Heart left ventricle (tissue), 16 donors: ENCODE results near the gene CELA3B. TPM values are rescaled to one million over a fixed set of nuclear protein-coding genes. Genes with fewer than 3 reads are reported as not detected.

Experiments used
- ATAC-seq, 4 donors: fragments of 200-7000 bp; cut with Tn5 transposase; one replicate each; pipeline ENCODE4 v1.9.1; 2020 to 2022; ENCODE audit warnings: moderate library complexity in 4 of 4, mild to moderate bottlenecking in 3 of 4, moderate number of reproducible peaks in 1 of 4
- DNase-seq, 5 donors: peaks; one replicate each; pipeline ENCODE4 v3.0.0-alpha.2; 2020
- H3K27ac ChIP-seq, 12 donors: fragments of 200-600 bp; sonication (generic) in 4 of 12; one replicate each; pipeline versions ENCODE4 v1.5.0 to v1.8.0; 2016 to 2022; ENCODE audit warnings: mild to moderate bottlenecking in 2 of 12
- H3K27me3 ChIP-seq, 9 donors: fragments of 200-600 bp; sonication (generic) in 2 of 9; one replicate each; pipeline versions ENCODE4 v1.5.1 to v1.8.0; 2016 to 2022; ENCODE audit warnings: mild to moderate bottlenecking in 3 of 9
- H3K36me3 ChIP-seq, 9 donors: fragments of 200-600 bp; sonication (generic) in 2 of 9; one replicate each; pipeline versions ENCODE4 v1.5.0 to v1.8.0; 2018 to 2022; ENCODE audit warnings: mild to moderate bottlenecking in 2 of 9
- H3K4me1 ChIP-seq, 12 donors: fragments of 200-600 bp; sonication (generic) in 4 of 12; one replicate each; pipeline versions ENCODE4 v1.5.0 to v1.8.0; 2016 to 2022; ENCODE audit warnings: mild to moderate bottlenecking in 3 of 12
- H3K4me3 ChIP-seq, 12 donors: fragments of 200-600 bp; sonication (generic) in 4 of 12; one replicate each; pipeline versions ENCODE4 v1.5.0 to v1.8.0; 2017 to 2022; ENCODE audit warnings: mild to moderate bottlenecking in 9 of 12, moderate library complexity in 4 of 12
- H3K9me3 ChIP-seq, 12 donors: fragments of 200-600 bp; sonication (generic) in 4 of 12; one replicate each; pipeline versions ENCODE4 v1.5.0 to v1.8.0; 2016 to 2022; ENCODE audit warnings: mild to moderate bottlenecking in 1 of 12
- POLR2A ChIP-seq, 2 donors: fragments of 450-650 bp; IDR thresholded peaks; one replicate each; pipeline ENCODE4 v1.6.1; 2017; ENCODE audit warnings: antibody characterized with exemption in 2 of 2, mild to moderate bottlenecking in 2 of 2, moderate library complexity in 2 of 2
- WGBS, 4 donors: extraction: QIAGEN DNeasy Blood & Tissue Kit in 2 of 4; methylation state at CpG; one replicate each; pipeline versions ENCODE4 v1.1.5 to v1.1.7; 2013 to 2018; 5-methylcytosine and 5-hydroxymethylcytosine counted together
- intact Hi-C, 10 donors: fragments of 100-400 bp; cut with DNase I; formaldehyde crosslinking; loops; one replicate each; pipeline versions ENCODE4 v1.11.1 to v1.14.2; 2022
- polyA plus RNA-seq, 2 donors: library from polyadenylated mRNA; stranded (reverse); fragments of 200-250 nt; gene quantifications; one replicate each; pipeline ENCODE4 v1.2.3, GENCODE V29; 2013
- total RNA-seq, 9 donors: library from RNA; depleted of rRNA in 2 of 9; stranded (reverse); fragments of >200 nt in 2 of 9; fragmentation: NEBNext Ultra II Directional in 3 of 9; extraction: Animal tissue kit (Norgen Biotek cat#: 25700) in 3 of 9; gene quantifications; one replicate each; pipeline versions ENCODE4 v1.1.0 to v1.2.4, GENCODE V29; 2016 to 2023
- TF ChIP-seq, protein P1 (sequence below), 12 donors: fragments of 200-600 bp; sonication (generic) in 4 of 12; IDR thresholded peaks; one replicate each; pipeline versions ENCODE4 v1.5.0 to v1.8.0; 2018 to 2022; ENCODE audit warnings: antibody characterized with exemption in 12 of 12, mild to moderate bottlenecking in 5 of 12
- donor health status: ischemic (EF 13 %, LVEDD 7.1; RV severe dilation, severe dysfunction).
- donor health status: healthy with polysubstance abuse.
- donor health status: DM: no; HTN: yes; CAD: no.
- donor health status: DM: no; HTN: no; CAD: no.
- donor health status: ischemic (EF 25% LVEDD 6.9; RV normal size, moderate dysfunction).
- donor health status: ischemic (EF 25% LVEDD 5.7; RV mildly dilated, moderate dysfunction).
- donor health status: healthy.
- donor health status: DM: yes; HTN: yes; CAD: no.
- donor health status: ischemic (EF 35%, LVEDD 5.7; RV mildly dilated, moderate dysfunction).
- donor health status: nonischemic (EF 11% LVEDD 7.7; RV severe dilation, severe dysfunction).
- donor health status: DM: yes; HTN: yes; CAD: no.
- donor health status: PGD.
- donor health status: ischemic (EF 29% LVEDD 5.4; RV normal size, mild dysfunction).
- donor health status: nonischemic (EF 23%, LVEDD 6.1; RV moderate dilation, normal function).

The CELA3B gene
- total and polyA plus RNA-seq, 11 donors = 0.24 to 2.6 (median 1.5) TPM; not detected in 5

DNA sequence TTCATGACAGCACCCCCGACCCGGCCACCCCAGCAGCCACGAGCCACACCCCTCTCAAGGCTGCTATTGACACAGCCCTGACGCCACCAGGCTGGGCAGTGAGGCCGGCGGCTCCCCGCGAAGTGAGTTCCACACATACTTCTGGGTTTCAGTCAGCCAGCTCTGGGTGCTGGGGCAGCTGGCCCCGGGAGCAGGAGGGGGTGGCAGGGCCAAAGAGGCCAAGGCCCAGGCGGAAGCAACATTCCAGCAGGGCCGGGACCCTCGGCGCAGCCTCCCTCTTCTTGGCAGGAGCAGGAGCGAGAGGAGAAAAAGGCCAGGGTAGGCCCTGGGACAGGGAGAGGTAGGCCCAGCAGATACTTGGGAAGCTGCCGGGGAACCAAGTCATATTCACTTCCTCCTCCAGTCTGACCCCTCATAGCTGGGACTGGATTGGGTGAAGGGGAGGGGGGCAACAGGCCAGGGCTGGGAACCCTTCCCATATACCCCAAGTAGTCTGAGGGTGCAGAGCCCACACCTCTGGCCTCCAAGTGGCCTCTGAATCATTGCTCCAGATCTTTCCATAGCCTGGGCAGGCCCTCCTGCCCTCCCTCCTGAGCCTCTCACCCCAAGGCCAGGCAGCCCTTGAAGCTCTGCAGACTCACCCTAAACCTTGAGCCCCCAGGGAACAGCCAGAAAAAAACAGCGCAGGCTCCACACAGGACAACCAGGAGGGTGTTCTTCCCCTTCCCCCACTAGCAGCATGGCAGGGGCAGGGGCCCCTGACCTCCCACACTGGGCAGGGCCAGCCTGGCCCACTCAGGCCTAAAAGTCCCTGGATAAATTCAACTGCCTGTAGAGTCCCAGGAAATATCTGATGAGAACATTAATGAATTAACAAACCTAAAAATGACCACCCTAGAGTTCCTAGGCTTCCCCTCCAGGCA lies 45.4 kb upstream of the CELA3B start:
- intact Hi-C loops = loop anchor here in 2 of 10 donors (2.0 kb wide), 2 partner anchors 19 to 21 kb away; no protein-coding TSS in a partner anchor
- ATAC-seq (peak; percentile 29 to 60 (median 57)), DNase-seq (peak; percentile 71 to 89 (median 83))
- no peaks in the 10 kb centered on the region for H3K9me3 ChIP-seq
- peak in 1 of 2 donors; percentile 44 for TF ChIP-seq POLR2A (IDR thresholded peaks at IDR 0.05)
- TF ChIP-seq, protein P1, sequence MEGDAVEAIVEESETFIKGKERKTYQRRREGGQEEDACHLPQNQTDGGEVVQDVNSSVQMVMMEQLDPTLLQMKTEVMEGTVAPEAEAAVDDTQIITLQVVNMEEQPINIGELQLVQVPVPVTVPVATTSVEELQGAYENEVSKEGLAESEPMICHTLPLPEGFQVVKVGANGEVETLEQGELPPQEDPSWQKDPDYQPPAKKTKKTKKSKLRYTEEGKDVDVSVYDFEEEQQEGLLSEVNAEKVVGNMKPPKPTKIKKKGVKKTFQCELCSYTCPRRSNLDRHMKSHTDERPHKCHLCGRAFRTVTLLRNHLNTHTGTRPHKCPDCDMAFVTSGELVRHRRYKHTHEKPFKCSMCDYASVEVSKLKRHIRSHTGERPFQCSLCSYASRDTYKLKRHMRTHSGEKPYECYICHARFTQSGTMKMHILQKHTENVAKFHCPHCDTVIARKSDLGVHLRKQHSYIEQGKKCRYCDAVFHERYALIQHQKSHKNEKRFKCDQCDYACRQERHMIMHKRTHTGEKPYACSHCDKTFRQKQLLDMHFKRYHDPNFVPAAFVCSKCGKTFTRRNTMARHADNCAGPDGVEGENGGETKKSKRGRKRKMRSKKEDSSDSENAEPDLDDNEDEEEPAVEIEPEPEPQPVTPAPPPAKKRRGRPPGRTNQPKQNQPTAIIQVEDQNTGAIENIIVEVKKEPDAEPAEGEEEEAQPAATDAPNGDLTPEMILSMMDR (IDR thresholded peaks at IDR 0.05) = no peak
- H3K27ac ChIP-seq = peak overlapping the region; percentile 87 to 98 (median 92)
- H3K4me3 ChIP-seq = peak overlapping the region in 9 of 12 donors; percentile 4 to 93 (median 88)
- no peaks in the 10 kb centered on the region for H3K27me3 ChIP-seq
- H3K4me1 ChIP-seq = peaks cover 27 to 100% (median 75%) of the 10 kb centered on the region in 12 donors
- H3K36me3 ChIP-seq = peaks cover 0 to 20% (median 0%) of the 10 kb centered on the region in 9 donors
- 9 to 20% (median 18%) methylated on average over 7 to 16 of the region's 16 CpGs for WGBS, 4 donors

- WGBS, 4 donors = 12 to 29% (median 19%) methylated on average over 7 of the region's 7 CpGs
- Histone ChIP-seq H3K9me3 (no peaks in the 10 kb centered on the region), H3K27ac (peak overlapping the region; percentile 87 to 98 (median 92)), H3K4me3 (peak overlapping the region in 9 of 12 donors; percentile 24 to 93 (median 88)), H3K4me1 (peaks cover 20 to 95% (median 68%) of the 10 kb centered on the region in 12 donors), H3K27me3 (no peaks in the 10 kb centered on the region), H3K36me3 (peaks cover 0 to 20% (median 0%) of the 10 kb centered on the region in 9 donors)
- ATAC-seq (peak in 3 of 4 donors; percentile 20 to 42 (median 29)), DNase-seq (peak in 1 of 5 donors; percentile 69)
- TF ChIP-seq, protein P1 (IDR thresholded peaks at IDR 0.05) = no peak
- TF ChIP-seq POLR2A (IDR thresholded peaks at IDR 0.05) = peak in 1 of 2 donors; percentile 17
- intact Hi-C loops = loop anchor here in 1 of 10 donors (2.0 kb wide), 1 partner anchor 21 kb away; no protein-coding TSS in a partner anchor
Observed at GRCh38 chr1:21932127-21932526, 44.7 kb upstream of the CELA3B start.

GRCh38 chr1:21933397-21934248 lies 43.2 kb upstream of the CELA3B start:
- TF ChIP-seq POLR2A (IDR thresholded peaks at IDR 0.05) = no peak
- TF ChIP-seq, protein P1 (IDR thresholded peaks at IDR 0.05) = no peak
- ATAC-seq = peak; percentile 1 to 61 (median 25)
- intact Hi-C loops = loop anchor here in 1 of 10 donors (2.0 kb wide), 1 partner anchor 23 kb away; no protein-coding TSS in a partner anchor
- Histone ChIP-seq H3K36me3 (peaks cover 0 to 20% (median 0%) of the 10 kb centered on the region in 9 donors), H3K9me3 (no peaks in the 10 kb centered on the region), H3K27ac (peak overlapping the region; percentile 87 to 98 (median 92)), H3K27me3 (no peaks in the 10 kb centered on the region), H3K4me1 (peaks cover 21 to 91% (median 66%) of the 10 kb centered on the region in 12 donors), H3K4me3 (peak overlapping the region in 11 of 12 donors; percentile 71 to 98 (median 89))
- DNase-seq = peak in 4 of 5 donors; percentile 79 to 85 (median 82)
- 23 to 29% (median 26%) methylated on average over 12 to 19 of the region's 19 CpGs for WGBS, 4 donors
